Measurements from ENCODE around the gene RHOBTB1. TPM values are rescaled to one million over a fixed set of nuclear protein-coding genes. Genes with fewer than 3 reads are reported as not detected.

The RHOBTB1 gene
- total and polyA plus RNA-seq, 9 of the 15 experiments (the other 6 are each of a cell fraction or from before 2014, with no cell fraction given), result 1.7 to 11.7 (median 9.3) TPM

GRCh38 chr10:60932756-60933155, 11.2 kb downstream of the RHOBTB1 start (continued):
- no peak for TF ChIP-seq GTF2E2 (tag; IDR thresholded peaks at IDR 0.05)
- no peak for TF ChIP-seq RBM22 (IDR thresholded peaks at IDR 0.05; ENCODE audit: low read depth, low read length, poor library complexity, severe bottlenecking)
- TF ChIP-seq HMGN3 (IDR thresholded peaks at IDR 0.05; ENCODE audit: borderline replicate concordance, extremely low read depth, insufficient read length, low read depth, low read length), result no peak

- no peaks in the 10 kb centered on the region for H3K36me3 ChIP-seq (ENCODE audit: control insufficient read depth, insufficient read depth, low read length)
- 21% methylated on average over 3 of the region's 3 CpGs for WGBS (ENCODE audit: insufficient coverage, low coverage, missing lambda C conversion rate)
- BruUV-seq (replicated peaks), result no TSS peak
- H2AFZ ChIP-seq (ENCODE audit: low read depth, low read length), result no peak overlapping the region
- ChIA-PET POLR2A (no interaction called here), CTCF (ENCODE audit: low intra/inter-chr PET ratio) (no interaction called here)
- H3K27ac ChIP-seq (ENCODE audit: extremely low read depth, low read depth, low read length), result no peak overlapping the region
- no peaks in the 10 kb centered on the region for H3K9me3 ChIP-seq (replicated peaks; ENCODE audit: control insufficient read depth, insufficient read depth, low read depth, low read length)
- FAIRE-seq (no peak), DNase-seq (ENCODE audit: extremely low read depth in 1 of 4, low spot score in 3 of 4) (no peak), ATAC-seq (no peak)
- intact Hi-C loops (cut with micrococcal nuclease), result no loop called here
- in situ Hi-C loops (cut with MboI), result no loop called here
- no peaks in the 10 kb centered on the region for H4K20me1 ChIP-seq (replicated peaks; ENCODE audit: control insufficient read depth, insufficient read depth, low read length)
- H3K9ac ChIP-seq (ENCODE audit: insufficient read depth in 1 of 2, low read depth in 2 of 2, low read length in 2 of 2), result no peak overlapping the region
- H3K4me2 ChIP-seq (ENCODE audit: insufficient read depth, low read length), result no peak overlapping the region
- no peaks in the 10 kb centered on the region for H3K9me1 ChIP-seq (ENCODE audit: control insufficient read depth, insufficient read depth, low read length)
- no peaks in the 10 kb centered on the region for H3K79me2 ChIP-seq (ENCODE audit: control insufficient read depth, insufficient read depth, low read length)
- H3K4me3 ChIP-seq, result no peak overlapping the region
- TF ChIP-seq THRAP3 (IDR thresholded peaks at IDR 0.05; ENCODE audit: borderline replicate concordance), result no peak
- TF ChIP-seq MNT (conservative IDR thresholded peaks at IDR 0.05), result no peak
- peak; percentile 67 for TF ChIP-seq C11orf30 (IDR thresholded peaks at IDR 0.05; ENCODE audit: low read depth)
- no peak for TF ChIP-seq GATAD2A (IDR thresholded peaks at IDR 0.05)
- no peak for TF ChIP-seq ZNF507 (tag; conservative IDR thresholded peaks at IDR 0.05)
- peak; percentile 21; the same call in 1 of the 2 replicates for TF ChIP-seq MAFF (IDR thresholded peaks at IDR 0.05; ENCODE audit: low read length)
- no peak for TF ChIP-seq JUNB (CRISPR knock-in tag; conservative IDR thresholded peaks at IDR 0.05)
- peak; percentile 71 for TF ChIP-seq ZNF316 (IDR thresholded peaks at IDR 0.05)
- no peak for TF ChIP-seq SRSF1 (IDR thresholded peaks at IDR 0.05; ENCODE audit: low read depth, low read length)
- TF ChIP-seq TAF1 (IDR thresholded peaks at IDR 0.05; ENCODE audit: control insufficient read depth, extremely low read depth, insufficient read depth, low read length, severe bottlenecking), result no peak
- TF ChIP-seq MAFG (tag; conservative IDR thresholded peaks at IDR 0.05), result peak; percentile 52
- H3K27me3 ChIP-seq (ENCODE audit: control insufficient read depth in 2 of 2, insufficient read depth in 2 of 2, low read length in 2 of 2), result no peaks in the 10 kb centered on the region
- no peaks in the 10 kb centered on the region for H3K4me1 ChIP-seq (replicated peaks in 1 of 2; ENCODE audit: control insufficient read depth in 2 of 2, insufficient read depth in 2 of 2, low read length in 2 of 2)
These were observed 13.7 kb downstream of the RHOBTB1 start for GRCh38 chr10:60930237-60930636.

Data from K562 (cell line).